ENCODE measurements around the gene AMER3.

GRCh38 chr2:130740671-130741070, 14.7 kb upstream of the AMER3 start:
- TF ChIP-seq, protein P1, sequence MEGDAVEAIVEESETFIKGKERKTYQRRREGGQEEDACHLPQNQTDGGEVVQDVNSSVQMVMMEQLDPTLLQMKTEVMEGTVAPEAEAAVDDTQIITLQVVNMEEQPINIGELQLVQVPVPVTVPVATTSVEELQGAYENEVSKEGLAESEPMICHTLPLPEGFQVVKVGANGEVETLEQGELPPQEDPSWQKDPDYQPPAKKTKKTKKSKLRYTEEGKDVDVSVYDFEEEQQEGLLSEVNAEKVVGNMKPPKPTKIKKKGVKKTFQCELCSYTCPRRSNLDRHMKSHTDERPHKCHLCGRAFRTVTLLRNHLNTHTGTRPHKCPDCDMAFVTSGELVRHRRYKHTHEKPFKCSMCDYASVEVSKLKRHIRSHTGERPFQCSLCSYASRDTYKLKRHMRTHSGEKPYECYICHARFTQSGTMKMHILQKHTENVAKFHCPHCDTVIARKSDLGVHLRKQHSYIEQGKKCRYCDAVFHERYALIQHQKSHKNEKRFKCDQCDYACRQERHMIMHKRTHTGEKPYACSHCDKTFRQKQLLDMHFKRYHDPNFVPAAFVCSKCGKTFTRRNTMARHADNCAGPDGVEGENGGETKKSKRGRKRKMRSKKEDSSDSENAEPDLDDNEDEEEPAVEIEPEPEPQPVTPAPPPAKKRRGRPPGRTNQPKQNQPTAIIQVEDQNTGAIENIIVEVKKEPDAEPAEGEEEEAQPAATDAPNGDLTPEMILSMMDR (conservative IDR thresholded peaks at IDR 0.05 in 1 of 2, IDR thresholded peaks at IDR 0.05 in 1 of 2; ENCODE audit: low read depth in 1 of 2, low read length in 2 of 2): no peak
- TF ChIP-seq EZH2 (IDR thresholded peaks at IDR 0.05; ENCODE audit: low read length, missing control alignments): no peak

All from fibroblast of lung (primary cell).